HG02763 (cell line): ENCODE measurements around the gene ASCC2.

Source experiments
- ATAC-seq: cut with Tn5 transposase; IDR thresholded peaks from one replicate; pipeline ENCODE4 v1.9.1; 2021; ENCODE audit warnings: mild to moderate bottlenecking, moderate library complexity; ENCODE audit not compliant: unreplicated experiment

The ASCC2 gene

DNA sequence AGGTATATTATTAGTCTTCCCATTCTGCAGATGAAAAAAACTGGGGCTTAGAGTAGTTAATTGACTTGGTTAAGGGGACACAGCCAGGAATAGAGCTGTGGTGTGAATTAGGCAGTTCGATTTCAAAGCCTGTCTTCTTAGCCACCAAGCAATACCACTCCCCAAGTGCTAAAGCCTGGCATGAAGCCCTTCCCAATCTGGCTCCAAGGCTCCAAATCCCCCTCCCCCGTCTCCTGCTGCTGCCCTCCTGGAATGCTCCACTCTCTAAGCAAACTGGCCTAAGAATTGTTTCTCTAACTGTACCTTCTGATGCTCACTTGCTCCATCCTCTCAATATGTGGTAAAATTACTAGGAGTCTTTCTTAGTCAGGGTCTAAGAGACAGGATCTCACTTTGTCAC, 18.6 kb downstream of the ASCC2 start:
- ATAC-seq, result no peak

GRCh38 chr22:29817724-29818123, 20.4 kb downstream of the ASCC2 start:
- ATAC-seq, result no peak

DNA sequence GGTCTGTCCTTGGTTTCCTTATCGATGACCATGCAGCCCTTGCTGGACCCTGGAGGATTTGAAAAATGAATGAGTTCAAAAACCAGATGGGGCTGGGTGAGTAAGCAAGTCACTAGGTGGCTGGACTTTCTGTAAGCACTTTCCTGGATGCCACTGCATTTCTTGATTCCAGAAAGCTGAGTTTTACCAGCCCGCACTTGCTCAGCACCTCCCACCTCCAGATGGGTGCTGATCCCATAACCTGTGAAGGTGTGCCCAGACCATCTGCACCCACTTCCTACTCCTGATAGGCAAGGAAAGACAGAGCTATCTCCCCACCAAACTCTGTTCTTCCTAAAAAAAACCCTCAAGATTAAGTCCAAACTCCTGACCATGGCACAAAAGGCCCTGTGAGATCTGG, 21.1 kb downstream of the ASCC2 start:
- ATAC-seq, result no peak

GRCh38 chr22:29816539-29816938, 21.5 kb downstream of the ASCC2 start:
- no peak for ATAC-seq

DNA sequence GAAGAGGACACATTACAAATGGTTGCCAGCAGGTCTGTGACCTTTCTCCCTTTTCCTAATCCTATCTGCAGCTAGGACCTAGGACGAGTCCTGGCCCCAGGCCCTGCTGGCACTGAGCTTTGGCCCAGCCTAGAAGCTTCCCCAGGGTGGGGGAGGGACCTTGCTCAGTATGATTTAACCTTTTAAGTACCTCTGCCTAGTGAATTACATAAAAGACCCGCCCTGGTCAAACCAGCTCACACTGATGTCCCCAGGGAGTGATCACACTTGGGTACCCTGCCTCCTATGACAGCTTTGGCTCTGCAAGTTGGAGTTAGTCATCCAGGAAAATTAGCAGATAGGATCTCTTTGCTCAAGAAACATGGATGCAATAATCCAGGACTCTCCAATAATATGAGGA, 21.9 kb downstream of the ASCC2 start:
- ATAC-seq, result no peak

DNA sequence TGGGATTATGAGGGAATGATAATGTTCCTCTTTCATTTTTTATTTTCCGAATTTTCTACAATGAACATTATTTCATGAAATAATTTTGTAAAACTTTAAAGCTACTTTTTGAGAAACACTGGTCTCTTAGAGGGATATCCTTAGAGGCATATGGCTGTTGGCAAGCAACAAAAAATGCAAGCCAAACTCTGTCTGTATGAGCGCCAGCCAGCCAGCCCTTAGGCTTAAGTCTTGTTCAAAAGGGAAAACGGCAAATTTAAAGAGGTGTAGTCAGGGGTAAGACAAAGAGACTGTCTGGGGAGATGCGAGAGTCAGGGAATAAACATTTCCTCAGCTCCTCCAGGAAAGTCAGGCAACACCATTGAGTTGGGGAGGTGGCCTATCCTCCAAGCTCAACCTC, 22.5 kb downstream of the ASCC2 start:
- ATAC-seq, result no peak

GRCh38 chr22:29814003-29814402, 24.1 kb downstream of the ASCC2 start:
- ATAC-seq, result no peak

DNA sequence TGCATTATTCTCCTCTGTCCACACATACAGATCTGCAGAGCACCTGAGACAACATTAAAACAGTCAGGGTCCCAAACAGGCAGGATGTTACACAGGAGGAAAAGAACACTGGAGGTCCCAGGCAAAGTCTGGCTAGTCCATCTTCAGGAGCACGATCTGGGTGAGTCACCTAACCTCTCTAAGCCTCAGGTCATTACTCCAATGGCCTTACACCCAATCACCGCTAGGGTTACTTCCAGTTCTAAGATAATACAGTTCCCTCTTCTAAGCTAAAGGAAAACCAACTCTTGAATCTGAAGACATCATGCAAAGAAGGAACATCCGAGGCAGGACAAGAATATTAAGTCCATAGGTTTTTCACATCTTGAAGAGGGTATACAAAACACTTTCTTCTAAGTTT, 24.5 kb downstream of the ASCC2 start:
- no peak for ATAC-seq

DNA sequence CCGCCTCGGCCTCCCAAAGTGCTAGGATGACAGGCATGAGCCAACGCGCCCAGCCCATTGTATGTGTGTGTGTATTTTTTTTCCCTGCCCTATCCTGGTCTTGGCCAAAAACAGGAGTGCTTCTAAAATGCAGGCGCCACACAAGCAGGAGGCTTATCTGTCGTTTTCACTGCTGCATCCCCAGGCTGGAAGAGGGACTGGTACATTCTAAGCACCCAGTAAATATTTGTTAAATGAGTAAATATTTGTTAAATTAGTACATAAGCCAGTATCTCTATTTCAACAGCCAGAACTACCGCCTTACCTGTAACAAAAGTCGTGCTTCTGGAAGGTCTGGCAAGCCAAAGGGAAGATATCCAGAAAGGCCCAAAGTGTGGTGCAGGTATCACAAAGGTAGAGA, 24.9 kb downstream of the ASCC2 start:
- no peak for ATAC-seq

- ATAC-seq, result no peak
Measured at GRCh38 chr22:29811377-29811776, 26.7 kb downstream of the ASCC2 start.

GRCh38 chr22:29810216-29810615, 27.9 kb downstream of the ASCC2 start:
- ATAC-seq, result no peak

GRCh38 chr22:29806196-29806595, 31.9 kb downstream of the ASCC2 start:
- no peak for ATAC-seq

DNA sequence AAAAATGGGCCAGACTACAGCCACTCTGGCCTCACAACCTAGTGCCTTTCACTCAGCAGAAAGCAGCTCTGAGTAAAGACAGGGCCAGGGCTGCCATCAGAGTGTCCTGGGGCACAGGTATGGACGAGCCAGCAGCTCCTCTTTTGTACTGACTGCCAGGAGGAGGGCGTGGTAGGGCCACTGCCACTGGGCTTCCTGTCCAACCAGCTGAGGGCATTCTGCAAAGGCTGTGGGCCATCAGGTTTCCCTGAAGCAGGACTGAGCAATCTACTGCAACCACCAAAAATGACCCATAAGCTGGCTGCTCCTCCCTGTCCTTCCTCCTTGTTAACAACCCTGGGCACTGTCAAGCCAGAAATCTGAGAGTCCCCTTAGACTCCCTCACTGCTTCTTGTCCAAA, 33.1 kb downstream of the ASCC2 start:
- ATAC-seq, result no peak

GRCh38 chr22:29803190-29803589, 34.9 kb downstream of the ASCC2 start:
- ATAC-seq, result no peak

- ATAC-seq, result no peak
Measured at GRCh38 chr22:29801796-29802195, 36.3 kb downstream of the ASCC2 start.

DNA sequence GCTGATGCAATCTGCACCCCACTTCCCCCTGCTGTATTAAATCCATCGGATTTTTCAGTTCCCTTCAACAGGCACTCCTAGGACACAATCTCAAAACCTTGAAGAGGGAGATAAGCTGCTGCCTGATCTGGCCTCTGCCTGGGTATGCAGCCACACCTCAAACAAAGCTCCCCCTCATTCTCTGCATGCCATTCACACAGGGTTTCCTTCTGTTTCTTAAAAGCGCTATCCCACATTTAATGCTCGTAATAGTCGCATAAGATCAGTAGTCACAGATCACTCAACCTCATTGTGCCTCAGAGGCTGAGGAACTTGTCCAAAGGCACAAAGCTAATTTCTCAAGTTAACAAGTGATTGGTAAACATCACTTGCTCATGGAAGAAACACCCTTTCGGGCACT, 36.9 kb downstream of the ASCC2 start:
- ATAC-seq, result no peak

- no peak for ATAC-seq
Measured at GRCh38 chr22:29799217-29799680, 38.8 kb downstream of the ASCC2 start.

DNA sequence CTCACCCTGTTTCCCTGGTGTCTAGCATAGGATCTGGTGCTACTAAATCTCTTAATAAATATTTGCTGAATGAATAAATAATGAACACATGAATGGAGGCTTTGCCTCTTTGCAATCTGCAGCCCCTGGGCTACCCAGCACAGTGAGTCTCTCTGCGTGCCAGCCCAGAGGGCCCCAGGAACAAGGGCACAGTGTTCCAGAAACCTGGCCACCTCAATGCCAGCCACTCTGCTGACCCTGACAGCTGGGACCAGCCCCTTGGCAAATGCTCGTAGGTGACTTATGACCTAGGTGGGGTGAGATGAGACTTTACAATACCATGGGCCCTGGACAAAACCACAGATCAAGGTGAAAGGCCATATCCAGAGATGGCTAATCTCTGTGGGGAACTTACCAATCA, 39.3 kb downstream of the ASCC2 start:
- no peak for ATAC-seq

- no peak for ATAC-seq
Measured at GRCh38 chr22:29798318-29798717, 39.8 kb downstream of the ASCC2 start.

GRCh38 chr22:29797351-29797750, 40.7 kb downstream of the ASCC2 start:
- no peak for ATAC-seq

DNA sequence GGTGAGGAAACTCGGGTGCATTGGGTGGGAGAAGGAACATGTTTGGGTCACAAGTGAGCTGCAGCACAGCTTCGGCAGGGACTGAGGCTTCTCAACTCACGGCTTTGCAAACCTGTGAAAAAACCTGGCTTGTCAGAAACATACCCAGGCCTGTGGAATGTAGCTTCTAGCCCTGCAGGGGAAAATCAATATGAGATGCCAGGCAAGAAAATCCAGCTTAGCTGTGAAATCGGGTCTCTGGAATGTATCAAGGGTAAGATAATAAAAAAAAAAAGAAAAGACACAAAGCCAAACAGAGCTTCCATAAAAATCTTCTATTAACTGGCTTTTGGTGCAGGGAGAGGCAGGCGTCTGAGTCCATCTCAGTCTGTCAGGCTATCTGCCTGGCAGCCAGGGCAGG, 42.4 kb downstream of the ASCC2 start:
- ATAC-seq, result no peak

GRCh38 chr22:29793396-29793795, 44.7 kb downstream of the ASCC2 start:
- ATAC-seq, result no peak

DNA sequence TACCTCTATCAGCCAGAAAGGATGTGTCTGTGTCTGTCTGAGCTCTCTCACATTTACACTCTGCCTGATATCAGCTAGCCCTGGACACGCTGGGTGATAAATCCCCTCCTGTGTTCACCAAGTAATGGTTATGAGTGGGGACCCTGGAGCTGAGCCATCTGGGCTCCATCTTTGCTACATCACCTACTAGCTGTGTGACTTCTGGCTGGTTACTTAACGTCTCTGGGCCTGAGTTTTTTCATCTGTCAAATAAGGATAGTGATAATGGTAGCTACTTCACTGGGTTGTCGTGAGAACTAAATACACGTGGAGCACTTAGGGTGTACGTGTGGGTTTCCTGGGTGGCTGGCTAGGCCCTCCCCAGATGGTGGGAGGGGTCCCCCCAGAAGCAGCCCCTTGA, 48.0 kb downstream of the ASCC2 start:
- ATAC-seq, result no peak
